Gastrocnemius medialis (tissue), 4 donors: ENCODE results near the gene ITIH5.

Experiments
- POLR2A ChIP-seq, 2 donors: fragments of 450-650 bp; IDR thresholded peaks; one replicate each; pipeline ENCODE4 v1.6.1; 2017; ENCODE audit warnings: antibody characterized with exemption in 2 of 2, mild to moderate bottlenecking in 2 of 2, moderate library complexity in 2 of 2
- TF ChIP-seq, protein P1 (sequence below), 5 experiments: fragments of 450-650 bp in 3 of 5; fragments of 200-600 bp in 2 of 5; sonication (generic) in 2 of 5; IDR thresholded peaks in 4 of 5; conservative IDR thresholded peaks in 1 of 5; 1 replicate in 4 of 5; 2 replicates in 1 of 5; pipeline ENCODE4 v1.5.1; 2016 to 2019; ENCODE audit warnings: antibody characterized with exemption in 5 of 5, mild to moderate bottlenecking in 3 of 5, moderate library complexity in 3 of 5

DNA sequence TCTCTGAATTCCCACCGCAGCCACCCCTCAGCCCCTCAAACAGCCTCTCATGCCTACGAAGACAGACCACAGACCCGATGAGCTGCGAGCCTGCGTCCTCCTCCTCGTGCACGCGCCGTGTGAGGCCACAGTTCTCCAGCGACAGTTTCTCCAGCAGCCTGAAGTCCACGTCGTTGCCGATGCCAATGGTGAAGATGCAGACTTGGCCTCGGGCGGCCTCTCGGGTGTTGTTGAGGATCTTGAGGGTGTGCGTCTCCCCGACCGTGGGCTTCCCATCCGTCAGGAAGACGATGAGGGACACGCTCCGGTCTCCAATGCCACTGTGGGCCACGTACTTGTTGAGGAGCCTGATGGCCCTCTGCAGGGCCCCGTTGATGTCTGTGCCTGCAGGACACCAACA lies 87.1 kb downstream of the ITIH5 start:
- TF ChIP-seq, protein P1, sequence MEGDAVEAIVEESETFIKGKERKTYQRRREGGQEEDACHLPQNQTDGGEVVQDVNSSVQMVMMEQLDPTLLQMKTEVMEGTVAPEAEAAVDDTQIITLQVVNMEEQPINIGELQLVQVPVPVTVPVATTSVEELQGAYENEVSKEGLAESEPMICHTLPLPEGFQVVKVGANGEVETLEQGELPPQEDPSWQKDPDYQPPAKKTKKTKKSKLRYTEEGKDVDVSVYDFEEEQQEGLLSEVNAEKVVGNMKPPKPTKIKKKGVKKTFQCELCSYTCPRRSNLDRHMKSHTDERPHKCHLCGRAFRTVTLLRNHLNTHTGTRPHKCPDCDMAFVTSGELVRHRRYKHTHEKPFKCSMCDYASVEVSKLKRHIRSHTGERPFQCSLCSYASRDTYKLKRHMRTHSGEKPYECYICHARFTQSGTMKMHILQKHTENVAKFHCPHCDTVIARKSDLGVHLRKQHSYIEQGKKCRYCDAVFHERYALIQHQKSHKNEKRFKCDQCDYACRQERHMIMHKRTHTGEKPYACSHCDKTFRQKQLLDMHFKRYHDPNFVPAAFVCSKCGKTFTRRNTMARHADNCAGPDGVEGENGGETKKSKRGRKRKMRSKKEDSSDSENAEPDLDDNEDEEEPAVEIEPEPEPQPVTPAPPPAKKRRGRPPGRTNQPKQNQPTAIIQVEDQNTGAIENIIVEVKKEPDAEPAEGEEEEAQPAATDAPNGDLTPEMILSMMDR (IDR thresholded peaks at IDR 0.05 in 4 of 5, conservative IDR thresholded peaks at IDR 0.05 in 1 of 5), result no peak
- no peak for TF ChIP-seq POLR2A (IDR thresholded peaks at IDR 0.05)
